Aorta (tissue), 5 donors: Measurements from ENCODE around the gene HOXD9. TPM values are rescaled to one million over a fixed set of nuclear protein-coding genes. Genes with fewer than 3 reads are reported as not detected.

Experiments used
- ATAC-seq: fragments of 200-7000 bp; cut with Tn5 transposase; one replicate; pipeline ENCODE4 v1.9.1; 2022; ENCODE audit warnings: moderate library complexity; ENCODE audit not compliant: low FRiP score
- DNase-seq, 2 donors: peaks; one replicate each; pipeline ENCODE4 v3.0.0-alpha.2; 2020
- H3K27ac ChIP-seq, 2 donors: one replicate each; pipeline ENCODE4 v1.5.1; 2013; ENCODE audit warnings: low read length in 2 of 2, mild to moderate bottlenecking in 2 of 2, moderate library complexity in 2 of 2, control low read depth in 1 of 2, inconsistent platforms in 1 of 2, low read depth in 1 of 2
- H3K27me3 ChIP-seq, 2 donors: one replicate each; pipeline ENCODE4 v1.6.1; 2013; ENCODE audit warnings: control low read depth in 1 of 2, low read length in 1 of 2, mild to moderate bottlenecking in 1 of 2, moderate library complexity in 1 of 2; ENCODE audit not compliant: insufficient read depth in 2 of 2, control insufficient read depth in 1 of 2
- H3K36me3 ChIP-seq, 2 donors: one replicate each; pipeline ENCODE4 v1.6.1; 2013; ENCODE audit warnings: control low read depth in 1 of 2, low read length in 1 of 2, mild to moderate bottlenecking in 1 of 2; ENCODE audit not compliant: insufficient read depth in 2 of 2, control insufficient read depth in 1 of 2
- H3K4me1 ChIP-seq, 2 donors: one replicate each; pipeline ENCODE4 v1.6.1; 2013; ENCODE audit warnings: low read length in 2 of 2, control low read depth in 1 of 2, mild to moderate bottlenecking in 1 of 2, moderate library complexity in 1 of 2; ENCODE audit not compliant: insufficient read depth in 2 of 2, control insufficient read depth in 1 of 2
- H3K4me3 ChIP-seq, 2 donors: one replicate each; pipeline ENCODE4 v1.5.1; 2013; ENCODE audit warnings: low read length in 2 of 2, control low read depth in 1 of 2, mild to moderate bottlenecking in 1 of 2
- H3K9me3 ChIP-seq: one replicate; pipeline ENCODE4 v1.6.1; 2013; ENCODE audit warnings: mild to moderate bottlenecking, low read length; ENCODE audit not compliant: control insufficient read depth
- WGBS, 2 donors: extraction: QIAGEN DNeasy Blood & Tissue Kit; methylation state at CpG; one replicate each; pipeline ENCODE4 v1.1.7; 2013; 5-methylcytosine and 5-hydroxymethylcytosine counted together
- intact Hi-C, 2 donors: fragments of 100-400 bp; cut with DNase I; formaldehyde crosslinking; loops; one replicate each; pipeline versions ENCODE4 v1.14.2 to v1.15.0; 2022
- polyA plus RNA-seq, 2 donors: library from polyadenylated mRNA; stranded (reverse); fragments of 200-250 nt; gene quantifications; one replicate each; pipeline ENCODE4 v1.2.3, GENCODE V29; 2013
- total RNA-seq, 2 donors: library from RNA; stranded (reverse); fragmentation: NEBNext Ultra II Directional; extraction: Animal tissue kit (Norgen Biotek cat#: 25700); gene quantifications; one replicate each; pipeline ENCODE4 v1.2.1, GENCODE V29; 2021
- donor health status: healthy with polysubstance abuse.
- donor health status: Bipolar disorder and iron deficiency.
- donor health status: DM: no; HTN: no; CAD: no.
- donor health status: DM: no; HTN: no; CAD: no.
- donor health status: DM: yes; HTN: yes; CAD: no.

HOXD9 gene
- total and polyA plus RNA-seq, 4 donors, result 0.08 to 2.3 (median 1.8) TPM; not detected in 1

- DNase-seq (no peak), ATAC-seq (no peak)
- no peaks in the 10 kb centered on the region for H3K36me3 ChIP-seq
- 34 to 35% methylated on average over 13 of the region's 13 CpGs for WGBS, 2 donors
- no peak overlapping the region for H3K27ac ChIP-seq
- no peaks in the 10 kb centered on the region for H3K27me3 ChIP-seq
- H3K9me3 ChIP-seq, result no peaks in the 10 kb centered on the region
- H3K4me1 ChIP-seq, result no peaks in the 10 kb centered on the region
- intact Hi-C loops, result no loop called here
- H3K4me3 ChIP-seq, result no peak overlapping the region
Measured at GRCh38 chr2:176120364-176121189, 1.9 kb upstream of the HOXD9 start.

DNA sequence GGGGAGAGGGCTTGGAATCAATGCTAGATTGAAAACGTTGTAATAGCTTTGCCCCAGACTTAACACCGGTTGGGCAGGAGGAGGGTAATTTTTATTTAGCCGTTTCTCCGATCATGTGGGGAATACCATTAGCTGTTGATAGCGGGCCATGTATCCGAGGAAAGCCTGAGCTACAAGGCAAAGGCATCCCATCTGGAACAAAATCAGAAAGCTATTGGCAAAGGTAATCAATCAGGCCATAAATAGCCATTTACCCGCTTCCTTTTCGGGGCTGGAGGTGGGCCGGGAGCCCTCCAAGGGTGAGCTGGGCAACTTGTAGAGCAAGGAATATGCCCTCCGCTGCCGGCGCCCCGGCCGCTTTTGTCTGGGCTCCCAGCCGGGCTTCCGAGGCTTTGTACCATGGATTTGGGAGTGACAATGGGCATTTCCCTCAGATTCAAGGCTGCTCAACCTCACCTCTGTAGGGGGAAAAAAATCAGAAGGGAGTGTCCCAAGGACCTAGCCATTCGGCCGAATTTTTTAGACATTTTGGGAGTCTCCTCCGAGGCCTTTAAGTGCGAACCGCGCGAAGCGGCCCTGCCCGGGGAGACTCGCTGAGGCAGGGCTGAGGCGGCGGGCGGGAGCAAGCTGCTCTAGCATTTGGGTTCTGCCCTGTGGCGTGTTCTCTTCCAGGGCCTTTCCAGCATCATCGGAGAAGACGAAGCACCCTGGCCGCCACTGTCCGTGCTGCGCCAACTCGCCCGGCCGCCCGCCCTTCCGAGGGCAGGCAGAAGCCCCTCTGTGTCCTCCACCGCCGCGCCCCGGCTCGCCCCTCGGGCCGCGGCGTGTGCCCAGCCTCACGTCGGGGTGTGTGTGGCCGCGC is 1.1 kb upstream of the HOXD9 start:
- ATAC-seq (no peak), DNase-seq (no peak)
- WGBS, 2 donors, result 16 to 19% methylated on average over 53 of the region's 53 CpGs
- no peak overlapping the region for H3K4me3 ChIP-seq
- no peaks in the 10 kb centered on the region for H3K9me3 ChIP-seq
- H3K4me1 ChIP-seq, result no peaks in the 10 kb centered on the region
- intact Hi-C loops, result no loop called here
- H3K27me3 ChIP-seq, result no peaks in the 10 kb centered on the region
- H3K27ac ChIP-seq, result no peak overlapping the region
- H3K36me3 ChIP-seq, result no peaks in the 10 kb centered on the region

DNA sequence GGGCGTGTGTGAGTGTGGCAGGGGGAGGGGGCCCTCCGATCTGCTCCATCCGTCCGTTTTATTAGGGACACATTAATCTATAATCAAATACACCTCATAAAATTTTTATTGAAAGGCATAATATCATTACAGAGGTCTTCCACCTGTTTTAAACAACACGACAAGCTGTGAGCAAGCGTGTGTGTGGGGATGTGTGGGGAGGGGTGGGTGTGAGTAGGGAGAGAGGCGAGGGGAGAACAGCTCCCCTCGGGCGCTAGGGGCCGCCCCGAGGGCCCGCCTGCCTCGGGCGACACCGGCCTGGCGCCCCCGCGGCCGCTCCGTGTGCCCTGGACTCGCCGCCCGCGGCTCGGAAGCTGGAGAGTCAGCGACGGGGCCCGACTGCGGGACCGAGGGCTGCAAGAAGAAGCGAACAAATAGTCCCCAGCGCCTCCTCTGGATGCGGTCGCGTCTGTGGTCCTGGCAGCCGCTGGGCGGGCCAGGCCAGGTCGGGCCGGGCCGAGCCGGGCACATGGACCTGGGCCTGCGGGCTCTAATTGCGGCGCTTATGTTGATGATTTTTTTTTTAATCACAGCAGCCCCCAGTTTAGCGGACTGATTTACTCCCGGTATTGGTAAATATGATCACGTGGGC is 352 bp upstream of the HOXD9 start:
- peak; percentile 49 for ATAC-seq
- H3K4me3 ChIP-seq, result peak overlapping the region in 1 of 2 donors; percentile 36
- H3K9me3 ChIP-seq, result no peaks in the 10 kb centered on the region
- WGBS, 2 donors, result 6% methylated on average over 33 to 47 of the region's 47 CpGs
- intact Hi-C loops, result no loop called here
- H3K27me3 ChIP-seq, result no peaks in the 10 kb centered on the region
- DNase-seq, result peak in 1 of 2 donors; percentile 79
- H3K27ac ChIP-seq, result no peak overlapping the region
- no peaks in the 10 kb centered on the region for H3K4me1 ChIP-seq
- H3K36me3 ChIP-seq, result no peaks in the 10 kb centered on the region

DNA sequence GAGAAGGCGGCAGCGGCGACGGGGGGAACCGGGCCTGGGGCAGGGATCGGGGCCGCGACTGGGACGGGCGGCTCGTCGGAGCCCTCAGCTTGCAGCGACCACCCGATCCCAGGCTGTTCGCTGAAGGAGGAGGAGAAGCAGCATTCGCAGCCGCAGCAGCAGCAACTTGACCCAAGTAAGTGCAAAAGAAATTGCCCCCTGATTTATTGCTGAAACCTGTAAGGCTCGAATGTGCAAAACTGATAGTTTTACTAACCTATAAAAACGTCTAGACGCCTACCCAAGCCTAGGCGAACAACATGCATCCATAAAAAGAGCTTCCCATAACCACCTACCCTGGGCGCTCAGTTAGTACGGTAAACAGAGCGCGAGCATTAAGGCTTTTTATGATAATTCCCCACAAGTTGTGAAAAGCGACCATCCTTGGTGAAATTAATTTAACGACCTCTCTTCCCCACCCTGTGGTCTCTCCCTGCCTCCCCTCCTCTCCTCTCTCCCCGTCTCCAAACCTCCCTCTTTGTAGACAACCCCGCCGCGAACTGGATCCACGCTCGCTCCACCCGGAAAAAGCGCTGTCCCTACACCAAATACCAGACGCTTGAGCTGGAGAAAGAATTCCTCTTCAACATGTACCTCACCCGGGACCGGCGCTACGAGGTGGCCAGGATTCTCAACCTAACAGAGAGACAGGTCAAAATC is 1.0 kb downstream of the HOXD9 start:
- Histone ChIP-seq H3K27ac (no peak overlapping the region), H3K4me3 (peak overlapping the region in 1 of 2 donors; percentile 36), H3K36me3 (no peaks in the 10 kb centered on the region), H3K27me3 (no peaks in the 10 kb centered on the region), H3K9me3 (no peaks in the 10 kb centered on the region), H3K4me1 (no peaks in the 10 kb centered on the region)
- 24 to 27% methylated on average over 40 of the region's 40 CpGs for WGBS, 2 donors
- no peak for DNase-seq
- no peak for ATAC-seq
- intact Hi-C loops, result loop anchor here in 1 of 2 donors (2.0 kb wide), 1 partner anchor 515 kb away; no protein-coding TSS in a partner anchor

DNA sequence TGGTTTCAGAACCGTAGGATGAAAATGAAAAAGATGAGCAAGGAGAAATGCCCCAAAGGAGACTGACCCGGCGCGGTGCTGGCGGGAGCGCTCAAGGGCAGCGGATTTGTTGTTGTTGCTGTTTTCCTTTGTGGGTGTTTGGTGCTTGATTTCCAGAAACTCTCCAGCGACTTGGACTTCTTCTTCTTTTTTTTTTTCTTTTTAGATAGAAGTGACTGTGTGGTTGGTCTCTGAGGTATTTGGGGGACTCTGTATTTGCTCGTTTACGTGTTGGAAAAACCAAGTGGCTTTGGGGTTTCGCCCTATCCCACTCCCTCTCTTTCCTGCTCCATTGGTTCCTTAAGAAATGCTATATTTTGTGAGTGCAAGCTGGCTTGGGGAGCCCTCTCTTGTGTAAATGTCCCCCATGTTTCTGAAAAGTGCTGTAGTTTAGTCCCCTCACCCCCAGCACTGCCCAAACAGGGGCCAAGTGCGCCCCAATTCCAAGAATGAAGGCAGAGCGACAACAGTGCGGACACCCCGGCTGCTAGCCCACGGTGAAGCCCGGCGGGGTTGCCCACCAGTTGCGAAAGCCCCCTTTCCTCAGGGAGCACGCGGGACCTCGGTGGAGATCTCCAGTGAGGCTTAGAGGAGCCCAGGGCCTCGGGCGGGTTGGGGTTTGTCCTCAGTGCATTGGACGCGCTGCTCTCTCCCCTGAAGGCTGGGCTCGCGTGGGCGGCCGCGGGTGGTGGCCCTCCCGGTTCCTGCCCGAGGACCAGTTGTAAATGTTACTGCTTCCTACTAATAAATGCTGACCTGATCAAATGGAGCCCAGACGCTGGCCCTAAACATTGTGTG is 1.8 kb downstream of the HOXD9 start:
- Histone ChIP-seq H3K9me3 (no peaks in the 10 kb centered on the region), H3K27me3 (no peaks in the 10 kb centered on the region), H3K4me3 (no peak overlapping the region), H3K36me3 (no peaks in the 10 kb centered on the region), H3K4me1 (no peaks in the 10 kb centered on the region), H3K27ac (no peak overlapping the region)
- DNase-seq, result no peak
- intact Hi-C loops, result loop anchor here in 1 of 2 donors (2.0 kb wide), 1 partner anchor 514 kb away; no protein-coding TSS in a partner anchor
- WGBS, 2 donors, result 63 to 76% methylated on average over 34 of the region's 34 CpGs
- no peak for ATAC-seq

GRCh38 chr2:176124947-176125771 is 2.6 kb downstream of the HOXD9 start:
- DNase-seq, result no peak
- H3K4me1 ChIP-seq, result no peaks in the 10 kb centered on the region
- H3K36me3 ChIP-seq, result no peaks in the 10 kb centered on the region
- intact Hi-C loops, result loop anchor here (2.0 to 5.0 kb wide), 3 partner anchors 514 to 1022 kb away; no protein-coding TSS in a partner anchor
- no peak for ATAC-seq
- no peak overlapping the region for H3K27ac ChIP-seq
- no peaks in the 10 kb centered on the region for H3K27me3 ChIP-seq
- WGBS, 2 donors, result 81 to 96% methylated on average over 9 of the region's 9 CpGs
- H3K9me3 ChIP-seq, result no peaks in the 10 kb centered on the region
- no peak overlapping the region for H3K4me3 ChIP-seq

DNA sequence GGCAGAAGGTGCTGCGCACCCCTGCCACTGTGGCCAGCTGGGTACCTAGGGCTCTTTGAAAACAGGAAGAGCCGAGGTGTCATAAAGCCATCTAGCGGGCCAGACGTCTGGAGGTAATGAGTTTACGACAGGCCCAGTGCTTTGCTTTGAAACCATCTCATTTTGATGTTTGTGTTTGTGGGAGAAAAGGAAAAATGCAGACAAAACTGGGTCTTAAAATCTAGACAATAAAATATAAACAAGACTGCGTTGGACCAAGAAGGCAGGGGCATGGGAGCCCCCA is 3.2 kb downstream of the HOXD9 start:
- ATAC-seq, result no peak
- no peak for DNase-seq
- no peaks in the 10 kb centered on the region for H3K36me3 ChIP-seq
- intact Hi-C loops, result loop anchor here (2.0 to 5.0 kb wide), 4 partner anchors 513 to 1022 kb away; no protein-coding TSS in a partner anchor
- H3K9me3 ChIP-seq, result no peaks in the 10 kb centered on the region
- H3K4me3 ChIP-seq, result no peak overlapping the region
- no peak overlapping the region for H3K27ac ChIP-seq
- H3K27me3 ChIP-seq, result no peaks in the 10 kb centered on the region
- no peaks in the 10 kb centered on the region for H3K4me1 ChIP-seq
- 74 to 92% methylated on average over 6 of the region's 6 CpGs for WGBS, 2 donors
